Endodermal cell (in vitro differentiated cells): Measurements from ENCODE around the gene TRPV2. TPM values are rescaled to one million over a fixed set of nuclear protein-coding genes. Genes with fewer than 3 reads are reported as not detected.

Experiments used
- DNase-seq: peaks from one replicate; pipeline ENCODE4 v3.0.0-alpha.2; 2017
- H3K27ac ChIP-seq: 2 replicates; pipeline ENCODE4 v1.5.1; 2013; ENCODE audit warnings: mild to moderate bottlenecking, low read depth, low read length, moderate library complexity
- H3K27me3 ChIP-seq: 2 replicates; pipeline ENCODE4 v1.6.1; 2013; ENCODE audit warnings: mild to moderate bottlenecking, low read length, moderate library complexity; ENCODE audit not compliant: insufficient read depth, control insufficient read depth, poor library complexity, severe bottlenecking
- H3K36me3 ChIP-seq: 2 replicates; pipeline ENCODE4 v1.7.0; 2013; ENCODE audit warnings: mild to moderate bottlenecking, low read length, moderate library complexity; ENCODE audit not compliant: control insufficient read depth, insufficient read depth
- H3K4me1 ChIP-seq: one replicate; pipeline ENCODE4 v1.7.0; 2013; ENCODE audit warnings: low read length; ENCODE audit not compliant: control insufficient read depth, insufficient read depth
- H3K4me3 ChIP-seq: 2 replicates; pipeline ENCODE4 v1.5.1; 2013; ENCODE audit warnings: mild to moderate bottlenecking, low read length, moderate library complexity
- H3K9ac ChIP-seq: 2 replicates; pipeline ENCODE4 v1.6.1; 2013; ENCODE audit warnings: mild to moderate bottlenecking, low read length, moderate library complexity; ENCODE audit not compliant: poor library complexity, severe bottlenecking; ENCODE audit errors: extremely low read depth
- H3K9me3 ChIP-seq: 2 replicates; pipeline ENCODE4 v1.6.1; 2013; ENCODE audit warnings: mild to moderate bottlenecking, low read length, moderate library complexity; ENCODE audit not compliant: control insufficient read depth
- H3K27ac Mint-ChIP-seq: 2 replicates; pipeline ENCODE4 v1.8.0; 2020; ENCODE audit warnings: mixed read lengths
- H3K27me3 Mint-ChIP-seq: 2 replicates; pipeline ENCODE4 v1.8.0; 2021; ENCODE audit warnings: mild to moderate bottlenecking, mixed read lengths; ENCODE audit not compliant: insufficient read depth
- H3K36me3 Mint-ChIP-seq: 2 replicates; pipeline ENCODE4 v1.8.0; 2020; ENCODE audit warnings: low read depth, mixed read lengths
- H3K4me1 Mint-ChIP-seq: 2 replicates; pipeline ENCODE4 v1.8.0; 2020; ENCODE audit warnings: mixed read lengths
- H3K4me3 Mint-ChIP-seq: 2 replicates; pipeline ENCODE4 v1.8.0; 2020; ENCODE audit warnings: mild to moderate bottlenecking, moderate library complexity, mixed read lengths
- H3K9me3 Mint-ChIP-seq: 2 replicates; pipeline ENCODE4 v1.8.0; 2020; ENCODE audit warnings: mild to moderate bottlenecking, mixed read lengths
- CTCF ChIP-seq: fragments of 200-600 bp; sonication (generic); conservative IDR thresholded peaks from 2 replicates; pipeline ENCODE4 v1.5.0; 2021; ENCODE audit warnings: antibody characterized with exemption, mild to moderate bottlenecking
- WGBS, 2 experiments: methylation state at CpG; one replicate each; pipeline versions ENCODE4 v1.1.5 to v1.1.7; 2013; ENCODE audit warnings: missing lambda C conversion rate in 2 of 2, mixed read lengths in 1 of 2; ENCODE audit not compliant: insufficient coverage in 1 of 2, insufficient read length in 1 of 2; 5-methylcytosine and 5-hydroxymethylcytosine counted together
- total RNA-seq, 2 donors: library from RNA; stranded (reverse); fragmentation: NEBNext Ultra II Directional in 1 of 2; extraction: Animal tissue kit (Norgen Biotek cat#: 25700) in 1 of 2; gene quantifications; 2 replicates in 1 of 2; 3 replicates in 1 of 2; pipeline ENCODE4 v1.2.1, GENCODE V29; 2021

The TRPV2 gene
- total RNA-seq, 2 donors from 2014 or later, result 0.51 to 1.1 TPM

GRCh38 chr17:16455997-16456741 lies 40.8 kb downstream of the TRPV2 start:
- Mint-ChIP-seq H3K27me3 (no peaks in the 10 kb centered on the region), H3K4me1 (peaks cover 18% of the 10 kb centered on the region), H3K27ac (no peak overlapping the region), H3K9me3 (no peaks in the 10 kb centered on the region), H3K36me3 (peaks cover 2% of the 10 kb centered on the region), H3K4me3 (no peak overlapping the region)
- H3K4me3 ChIP-seq, result no peak overlapping the region
- DNase-seq, result no peak
- H3K4me1 ChIP-seq, result peaks cover 10% of the 10 kb centered on the region
- H3K27ac ChIP-seq, result no peak overlapping the region
- no peaks in the 10 kb centered on the region for H3K9me3 ChIP-seq
- no peak overlapping the region for H3K9ac ChIP-seq
- TF ChIP-seq CTCF, result no peak
- no peaks in the 10 kb centered on the region for H3K36me3 ChIP-seq
- no peaks in the 10 kb centered on the region for H3K27me3 ChIP-seq
- 85 to 87% methylated on average over 3 to 5 of the region's 5 CpGs for WGBS, 2 experiments

GRCh38 chr17:16456742-16457316 lies 41.5 kb downstream of the TRPV2 start:
- Histone ChIP-seq H3K27me3 (no peaks in the 10 kb centered on the region), H3K9ac (no peak overlapping the region), H3K9me3 (no peaks in the 10 kb centered on the region), H3K36me3 (no peaks in the 10 kb centered on the region), H3K27ac (no peak overlapping the region), H3K4me1 (peaks cover 10% of the 10 kb centered on the region), H3K4me3 (no peak overlapping the region)
- Mint-ChIP-seq H3K36me3 (peaks cover 2% of the 10 kb centered on the region), H3K9me3 (no peaks in the 10 kb centered on the region), H3K27ac (no peak overlapping the region), H3K4me1 (peaks cover 18% of the 10 kb centered on the region), H3K27me3 (no peaks in the 10 kb centered on the region), H3K4me3 (no peak overlapping the region)
- peak; percentile 78 for DNase-seq
- 90 to 94% methylated on average over 5 to 9 of the region's 9 CpGs for WGBS, 2 experiments
- TF ChIP-seq CTCF, result peak; percentile 40

- Histone ChIP-seq H3K9ac (no peak overlapping the region), H3K36me3 (no peaks in the 10 kb centered on the region), H3K9me3 (no peaks in the 10 kb centered on the region), H3K27ac (no peak overlapping the region), H3K27me3 (no peaks in the 10 kb centered on the region), H3K4me1 (peaks cover 10% of the 10 kb centered on the region), H3K4me3 (no peak overlapping the region)
- H3K4me3 Mint-ChIP-seq, result no peak overlapping the region
- 79 to 82% methylated on average over 8 to 11 of the region's 11 CpGs for WGBS, 2 experiments
- H3K27ac Mint-ChIP-seq, result peak overlapping the region; percentile 78
- H3K27me3 Mint-ChIP-seq, result no peaks in the 10 kb centered on the region
- H3K4me1 Mint-ChIP-seq, result peaks cover 16% of the 10 kb centered on the region
- no peak for DNase-seq
- no peaks in the 10 kb centered on the region for H3K9me3 Mint-ChIP-seq
- TF ChIP-seq CTCF, result no peak
- peaks cover 1% of the 10 kb centered on the region for H3K36me3 Mint-ChIP-seq
Measured at GRCh38 chr17:16459271-16459670, 43.9 kb downstream of the TRPV2 start.
